Muscle of leg (tissue), 11 donors: ENCODE results near the gene YBX3. TPM values are rescaled to one million over a fixed set of nuclear protein-coding genes. Genes with fewer than 3 reads are reported as not detected.

Source experiments
- DNase-seq: peaks from one replicate; pipeline ENCODE4 v3.0.0; 2013
- H3K27ac ChIP-seq: one replicate; pipeline ENCODE4 v1.5.1; 2013; ENCODE audit warnings: mild to moderate bottlenecking, low read length, control low read depth
- H3K27me3 ChIP-seq: one replicate; pipeline ENCODE4 v1.6.1; 2013; ENCODE audit warnings: low read length; ENCODE audit not compliant: control insufficient read depth, insufficient read depth
- H3K36me3 ChIP-seq: one replicate; pipeline ENCODE4 v1.6.1; 2013; ENCODE audit warnings: low read length; ENCODE audit not compliant: control insufficient read depth, insufficient read depth
- H3K4me1 ChIP-seq: one replicate; pipeline ENCODE4 v1.6.1; 2013; ENCODE audit warnings: low read length; ENCODE audit not compliant: control insufficient read depth, insufficient read depth
- H3K4me3 ChIP-seq: one replicate; pipeline ENCODE4 v1.5.1; 2013; ENCODE audit warnings: low read length, control low read depth
- H3K9me3 ChIP-seq: replicated peaks from 2 replicates; pipeline ENCODE4 v1.6.1; 2013; ENCODE audit warnings: low read depth, low read length; ENCODE audit not compliant: control insufficient read depth
- WGBS: methylation state at CpG from one replicate; pipeline ENCODE4 v1.1.5; 2013; ENCODE audit warnings: missing lambda C conversion rate; ENCODE audit not compliant: insufficient coverage; 5-methylcytosine and 5-hydroxymethylcytosine counted together
- polyA plus RNA-seq, 8 donors: library from polyadenylated mRNA; unstranded; fragments of 120-200 nt; gene quantifications; one replicate each; pipeline versions ENCODE4 v1.2.1 to v1.2.3, GENCODE V29; 2013; ENCODE audit warnings: inconsistent platforms in 1 of 8, low replicate concordance in 1 of 8; ENCODE audit not compliant: insufficient read length in 8 of 8, insufficient read depth in 1 of 8
- total RNA-seq: library from RNA; stranded (reverse); fragments of 120-200 nt; gene quantifications from one replicate; pipeline ENCODE4 v1.2.4, GENCODE V29; 2013

Gene YBX3
- total and polyA plus RNA-seq, 9 donors, result 156 to 1,043 (median 754) TPM

- WGBS, result 67% methylated on average over 2 of the region's 3 CpGs
- Histone ChIP-seq H3K27ac (no peak overlapping the region), H3K27me3 (peaks cover 7% of the 10 kb centered on the region), H3K4me3 (no peak overlapping the region), H3K4me1 (peaks cover 4% of the 10 kb centered on the region), H3K36me3 (no peaks in the 10 kb centered on the region), H3K9me3 (no peaks in the 10 kb centered on the region)
- peak; percentile 64 for DNase-seq
Measured at GRCh38 chr12:10728091-10728490, 5.0 kb upstream of the YBX3 start.

- WGBS, result 83% methylated on average over 1 of the region's 1 CpG
- DNase-seq, result no peak
- H3K4me1 ChIP-seq, result peaks cover 4% of the 10 kb centered on the region
- no peaks in the 10 kb centered on the region for H3K36me3 ChIP-seq
- peaks cover 2% of the 10 kb centered on the region for H3K27me3 ChIP-seq
- H3K4me3 ChIP-seq, result no peak overlapping the region
- H3K9me3 ChIP-seq, result no peaks in the 10 kb centered on the region
- H3K27ac ChIP-seq, result no peak overlapping the region
Measured at GRCh38 chr12:10726945-10727344, 3.8 kb upstream of the YBX3 start.

- no peak overlapping the region for H3K27ac ChIP-seq
Measured at GRCh38 chr12:10725003-10725402, 1.9 kb upstream of the YBX3 start.

GRCh38 chr12:10722502-10722904 is 620 bp downstream of the YBX3 start:
- H3K4me1 ChIP-seq, result peaks cover 11% of the 10 kb centered on the region

More at GRCh38 chr12:10725003-10725402, 1.9 kb upstream of the YBX3 start:
- WGBS, result no CpG with 5 or more reads among the region's 1 CpG
- Histone ChIP-seq H3K4me1 (peaks cover 9% of the 10 kb centered on the region), H3K4me3 (no peak overlapping the region), H3K9me3 (no peaks in the 10 kb centered on the region), H3K27me3 (no peaks in the 10 kb centered on the region), H3K36me3 (no peaks in the 10 kb centered on the region)
- peak; percentile 86 for DNase-seq

GRCh38 chr12:10721651-10722501 is 1.2 kb downstream of the YBX3 start:
- Histone ChIP-seq H3K4me1 (peaks cover 13% of the 10 kb centered on the region), H3K27me3 (no peaks in the 10 kb centered on the region), H3K9me3 (no peaks in the 10 kb centered on the region), H3K36me3 (peaks cover 3% of the 10 kb centered on the region), H3K4me3 (peak overlapping the region; percentile 91), H3K27ac (peak overlapping the region; percentile 99)
- WGBS, result 0% methylated on average over 24 of the region's 26 CpGs
- peak; percentile 97 for DNase-seq

More at GRCh38 chr12:10722502-10722904, 620 bp downstream of the YBX3 start:
- WGBS, result under 1% methylated on average over 36 of the region's 36 CpGs
- H3K36me3 ChIP-seq, result peaks cover under 1% of the 10 kb centered on the region
- peak; percentile 81 for DNase-seq
- H3K4me3 ChIP-seq, result peak overlapping the region; percentile 91
- no peaks in the 10 kb centered on the region for H3K27me3 ChIP-seq
- H3K27ac ChIP-seq, result peak overlapping the region; percentile 99
- no peaks in the 10 kb centered on the region for H3K9me3 ChIP-seq

GRCh38 chr12:10720974-10721650 is 2.0 kb downstream of the YBX3 start:
- no peaks in the 10 kb centered on the region for H3K9me3 ChIP-seq
- peak; percentile 54 for DNase-seq
- H3K27me3 ChIP-seq, result no peaks in the 10 kb centered on the region
- peaks cover 4% of the 10 kb centered on the region for H3K36me3 ChIP-seq
- H3K27ac ChIP-seq, result peak overlapping the region; percentile 99
- H3K4me1 ChIP-seq, result peaks cover 13% of the 10 kb centered on the region
- no CpG with 5 or more reads among the region's 3 CpGs for WGBS
- H3K4me3 ChIP-seq, result peak overlapping the region; percentile 91

- peak; percentile 42 for DNase-seq
- Histone ChIP-seq H3K36me3 (peaks cover 9% of the 10 kb centered on the region), H3K4me1 (peaks cover 13% of the 10 kb centered on the region), H3K4me3 (no peak overlapping the region), H3K27me3 (no peaks in the 10 kb centered on the region), H3K9me3 (no peaks in the 10 kb centered on the region), H3K27ac (peak overlapping the region; percentile 81)
- no CpG with 5 or more reads among the region's 4 CpGs for WGBS
Measured at GRCh38 chr12:10719482-10719881, 3.6 kb downstream of the YBX3 start.

GRCh38 chr12:10718279-10718821 is 4.8 kb downstream of the YBX3 start:
- H3K27ac ChIP-seq, result peak overlapping the region; percentile 81
- peak overlapping the region; percentile 7 for H3K4me3 ChIP-seq
- H3K27me3 ChIP-seq, result no peaks in the 10 kb centered on the region
- peaks cover 9% of the 10 kb centered on the region for H3K36me3 ChIP-seq
- WGBS, result 0% methylated on average over 1 of the region's 4 CpGs
- H3K9me3 ChIP-seq, result no peaks in the 10 kb centered on the region
- peaks cover 10% of the 10 kb centered on the region for H3K4me1 ChIP-seq
- DNase-seq, result peak; percentile 80

- Histone ChIP-seq H3K27ac (peak overlapping the region; percentile 81), H3K9me3 (no peaks in the 10 kb centered on the region), H3K36me3 (peaks cover 15% of the 10 kb centered on the region), H3K4me3 (peak overlapping the region; percentile 12), H3K27me3 (no peaks in the 10 kb centered on the region), H3K4me1 (peaks cover 10% of the 10 kb centered on the region)
- DNase-seq, result no peak
- 14% methylated on average over 1 of the region's 2 CpGs for WGBS
Measured at GRCh38 chr12:10717410-10717809, 5.7 kb downstream of the YBX3 start.

- WGBS, result 17% methylated on average over 5 of the region's 6 CpGs
- H3K27me3 ChIP-seq, result no peaks in the 10 kb centered on the region
- H3K4me3 ChIP-seq, result no peak overlapping the region
- DNase-seq, result peak; percentile 89
- H3K4me1 ChIP-seq, result peaks cover 10% of the 10 kb centered on the region
- H3K27ac ChIP-seq, result peak overlapping the region; percentile 11
- peaks cover 17% of the 10 kb centered on the region for H3K36me3 ChIP-seq
- H3K9me3 ChIP-seq, result no peaks in the 10 kb centered on the region
Measured at GRCh38 chr12:10716704-10717315, 6.3 kb downstream of the YBX3 start.
